RWPE2 (cell line): ENCODE measurements around the gene DHRS7C.

Experiments used
- ATAC-seq: fragments of 200-7000 bp; cut with Tn5 transposase; 3 replicates; pipeline ENCODE4 v1.9.1; 2021; ENCODE audit warnings: low read depth
- DNase-seq: peaks from one replicate; pipeline ENCODE4 v3.0.0-alpha.2; 2020; ENCODE audit warnings: low spot score
- H3K27ac ChIP-seq: fragments of 450-650 bp; 2 replicates; pipeline ENCODE4 v1.5.1; 2017; ENCODE audit warnings: mild to moderate bottlenecking; ENCODE audit not compliant: poor library complexity, severe bottlenecking
- H3K27me3 ChIP-seq: fragments of 250-450 bp; sonication (Bioruptor Pico); 2 replicates; pipeline ENCODE4 v1.5.1; 2021; ENCODE audit warnings: mild to moderate bottlenecking, moderate library complexity; ENCODE audit not compliant: insufficient read depth, poor library complexity, severe bottlenecking
- H3K36me3 ChIP-seq: fragments of 250-450 bp; sonication (Bioruptor Pico); 2 replicates; pipeline ENCODE4 v1.5.1; 2020; ENCODE audit warnings: low read depth, mild to moderate bottlenecking, moderate library complexity
- H3K4me1 ChIP-seq: fragments of 250-450 bp; sonication (Bioruptor Pico); 2 replicates; pipeline ENCODE4 v1.5.1; 2021; ENCODE audit warnings: mild to moderate bottlenecking, moderate library complexity; ENCODE audit not compliant: insufficient read depth, poor library complexity, severe bottlenecking
- H3K4me3 ChIP-seq: fragments of 250-450 bp; sonication (Bioruptor Pico); 2 replicates; pipeline ENCODE4 v1.5.1; 2021; ENCODE audit warnings: mild to moderate bottlenecking, moderate library complexity; ENCODE audit not compliant: severe bottlenecking
- H3K9me3 ChIP-seq: fragments of 250-450 bp; sonication (Bioruptor Pico); 2 replicates; pipeline ENCODE4 v1.5.1; 2021; ENCODE audit warnings: mild to moderate bottlenecking, moderate library complexity; ENCODE audit not compliant: severe bottlenecking
- CTCF ChIP-seq: fragments of 450-650 bp; IDR thresholded peaks from one replicate; pipeline ENCODE4 v1.5.1; 2017; ENCODE audit warnings: mild to moderate bottlenecking, moderate library complexity; ENCODE audit not compliant: poor library complexity, severe bottlenecking

DHRS7C gene

GRCh38 chr17:9830711-9831110 is 39.3 kb upstream of the DHRS7C start:
- no peaks in the 10 kb centered on the region for H3K36me3 ChIP-seq
- ATAC-seq (no peak), DNase-seq (no peak)
- no peak overlapping the region for H3K27ac ChIP-seq
- H3K4me3 ChIP-seq: no peak overlapping the region
- no peaks in the 10 kb centered on the region for H3K9me3 ChIP-seq
- H3K4me1 ChIP-seq: peaks cover 4% of the 10 kb centered on the region
- no peak for TF ChIP-seq CTCF
- H3K27me3 ChIP-seq: no peaks in the 10 kb centered on the region

- ATAC-seq: no peak
- Histone ChIP-seq H3K9me3 (no peaks in the 10 kb centered on the region), H3K27me3 (no peaks in the 10 kb centered on the region), H3K27ac (no peak overlapping the region), H3K4me3 (no peak overlapping the region), H3K4me1 (no peaks in the 10 kb centered on the region), H3K36me3 (no peaks in the 10 kb centered on the region)
- DNase-seq: no peak
- TF ChIP-seq CTCF: no peak
Observed at GRCh38 chr17:9829343-9829742, 38.0 kb upstream of the DHRS7C start.

GRCh38 chr17:9828296-9829295 is 37.2 kb upstream of the DHRS7C start:
- DNase-seq (no peak), ATAC-seq (no peak)
- no peaks in the 10 kb centered on the region for H3K27me3 ChIP-seq
- H3K27ac ChIP-seq: no peak overlapping the region
- H3K9me3 ChIP-seq: no peaks in the 10 kb centered on the region
- TF ChIP-seq CTCF: no peak
- no peak overlapping the region for H3K4me3 ChIP-seq
- H3K4me1 ChIP-seq: no peaks in the 10 kb centered on the region
- no peaks in the 10 kb centered on the region for H3K36me3 ChIP-seq

DNA sequence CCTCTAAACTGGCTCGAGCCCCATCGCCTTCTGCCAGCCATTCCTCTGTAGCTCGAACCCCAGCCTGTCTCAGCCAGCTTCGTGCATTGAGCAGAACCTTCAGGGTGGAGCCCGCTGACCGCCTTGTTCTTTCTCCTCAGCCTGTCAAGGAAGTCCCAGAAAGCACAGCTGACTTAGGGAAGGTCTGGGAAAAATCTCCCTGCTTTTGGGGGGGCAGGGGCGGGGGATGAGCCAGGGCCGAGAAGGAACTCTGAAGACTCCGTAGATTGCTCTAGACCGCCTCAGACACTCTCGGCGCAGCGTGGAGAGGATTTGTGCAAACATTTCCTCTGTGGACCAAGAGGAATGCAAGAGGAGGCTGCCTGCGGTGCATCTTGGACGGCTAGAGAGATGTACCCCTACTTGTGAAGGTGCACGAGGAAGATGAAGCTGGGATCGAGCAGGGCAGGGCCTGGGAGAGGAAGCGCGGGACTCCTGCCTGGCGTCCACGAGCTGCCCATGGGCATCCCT is 34.3 kb upstream of the DHRS7C start, which contains the start of gene GLP2R:
TSS of gene GLP2R (plus strand) at position 284 of the 510 bp plus-strand sequence. CDS start at position 424, 140 bp downstream.
- ATAC-seq (no peak), DNase-seq (no peak)
- H3K27ac ChIP-seq: no peak within 1 kb of the TSS
- no peaks in the 10 kb centered on the region for H3K9me3 ChIP-seq
- no peaks in the 10 kb centered on the region for H3K36me3 ChIP-seq
- H3K27me3 ChIP-seq: no peaks in the 10 kb centered on the region
- H3K4me3 ChIP-seq: no peak within 1 kb of the TSS
- TF ChIP-seq CTCF: no peak
- no peaks in the 10 kb centered on the region for H3K4me1 ChIP-seq
